Measurements from ENCODE around the gene EPHA2.

The EPHA2 gene

DNA sequence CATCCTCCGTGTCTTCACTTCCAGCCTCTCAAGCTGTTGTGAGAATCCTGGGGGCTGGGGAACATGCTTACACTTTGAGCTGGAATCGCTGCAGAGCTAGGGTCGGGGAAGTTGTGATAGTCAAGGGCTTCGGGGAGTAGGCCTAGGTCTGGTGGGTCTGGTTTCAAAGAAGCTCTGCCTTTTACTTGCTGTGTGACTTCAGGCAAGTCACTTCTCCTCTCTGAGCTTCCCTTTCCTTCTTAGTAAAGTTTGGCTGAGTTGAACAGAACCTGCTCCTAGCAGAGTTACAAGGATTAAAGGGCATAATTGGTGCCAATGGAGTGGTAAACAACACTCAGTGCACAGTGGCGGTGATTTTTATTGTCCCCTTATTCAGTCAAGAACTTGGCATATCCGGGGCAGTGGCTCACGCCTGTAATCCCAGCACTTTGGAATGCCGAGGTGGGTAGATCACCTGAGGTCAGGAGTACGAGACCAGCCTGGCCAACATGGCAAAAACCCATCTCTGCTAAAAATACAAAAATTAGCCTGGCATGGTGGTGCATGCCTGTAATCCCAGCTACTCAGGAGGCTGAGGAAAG lies 30.9 kb upstream of the EPHA2 start:
- no peak overlapping the region for H3K4me3 ChIP-seq
- H3K27ac ChIP-seq, result peak overlapping the region in 1 of 21 experiments; percentile 7

GRCh38 chr1:16184557-16185303 lies 28.9 kb upstream of the EPHA2 start:
- peak overlapping the region in 18 of 21 experiments; percentile 6 to 85 (median 64) for H3K27ac ChIP-seq
- no peak overlapping the region for H3K4me3 ChIP-seq

DNA sequence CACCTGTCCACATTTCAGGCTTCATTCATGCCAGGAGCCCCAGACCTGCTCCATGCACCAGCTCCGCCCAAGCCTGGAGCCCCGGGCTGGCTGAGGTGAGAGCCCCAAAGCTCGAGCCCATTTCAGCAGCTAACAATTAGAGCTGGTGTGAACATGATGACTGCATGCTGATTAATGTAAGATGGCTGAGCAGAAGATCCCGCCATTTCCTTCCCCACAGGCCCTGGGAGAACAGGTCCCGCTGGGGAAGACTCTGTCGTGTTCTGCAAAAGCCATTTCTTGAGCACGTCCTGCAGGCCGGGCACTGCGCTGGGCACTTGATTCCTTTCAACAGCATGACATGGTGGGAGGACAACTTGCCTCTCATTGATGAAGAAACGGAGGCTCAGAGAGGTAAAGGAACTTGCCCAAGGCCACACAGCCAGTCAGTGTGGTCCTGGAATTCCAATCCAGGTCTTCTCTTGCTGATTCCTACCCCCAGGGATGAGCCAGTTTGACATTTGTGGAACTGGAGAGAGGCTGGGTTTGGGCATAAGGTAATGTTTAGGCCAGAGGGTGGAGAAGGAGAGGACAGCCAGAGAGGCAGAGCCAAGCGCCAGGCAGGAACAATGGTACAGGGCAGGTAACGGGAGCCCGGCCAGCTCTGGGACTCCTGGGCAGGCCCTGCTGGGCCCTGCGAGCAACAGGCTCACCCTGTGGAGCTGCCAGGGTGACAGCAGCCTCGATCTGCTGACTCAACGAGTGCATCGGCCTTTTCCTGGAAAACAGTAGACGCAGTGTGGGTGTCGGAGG lies 28.1 kb upstream of the EPHA2 start:
- peak overlapping the region in 18 of 21 experiments; percentile 6 to 85 (median 64) for H3K27ac ChIP-seq
- no peak overlapping the region for H3K4me3 ChIP-seq

- H3K4me3 ChIP-seq, result no peak overlapping the region
- peak overlapping the region in 18 of 21 experiments; percentile 1 to 85 (median 64) for H3K27ac ChIP-seq
These were observed 27.3 kb upstream of the EPHA2 start for GRCh38 chr1:16183179-16183578.

GRCh38 chr1:16181887-16182719 lies 26.2 kb upstream of the EPHA2 start:
- Histone ChIP-seq H3K4me3 (no peak overlapping the region), H3K27ac (peak overlapping the region in 19 of 21 experiments; percentile 11 to 91 (median 71))

DNA sequence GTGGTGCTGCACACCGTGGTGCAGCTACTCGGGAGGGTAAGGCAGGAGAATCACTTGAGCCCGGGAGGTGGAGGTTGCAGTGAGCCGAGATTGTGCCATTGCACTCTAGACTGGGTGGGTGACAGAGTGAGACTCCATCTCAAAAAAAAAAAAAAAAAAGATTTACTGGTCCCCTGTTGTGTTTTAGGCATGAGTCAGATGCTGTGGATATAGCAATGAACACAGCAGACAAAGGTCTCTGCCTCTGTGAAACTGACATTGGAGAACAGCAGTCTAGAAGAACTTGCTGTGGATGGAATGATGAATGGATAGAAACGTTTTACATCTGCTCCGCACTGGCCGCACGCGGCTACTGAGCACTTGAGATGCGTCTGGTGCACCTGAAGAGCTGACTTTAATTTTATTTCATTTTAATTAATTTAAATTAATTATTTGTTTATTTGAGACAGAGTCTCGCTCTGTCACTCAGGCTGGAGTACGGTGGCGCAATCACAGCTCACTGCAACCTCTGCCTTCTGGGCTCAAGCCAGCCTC lies 24.5 kb upstream of the EPHA2 start:
- no peak overlapping the region for H3K4me3 ChIP-seq
- peak overlapping the region in 2 of 21 experiments; percentile 78 to 82 for H3K27ac ChIP-seq

- Histone ChIP-seq H3K27ac (peak overlapping the region in 3 of 21 experiments; percentile 24 to 31 (median 26)), H3K4me3 (no peak overlapping the region)
These were observed 23.0 kb upstream of the EPHA2 start for GRCh38 chr1:16178596-16179497.

DNA sequence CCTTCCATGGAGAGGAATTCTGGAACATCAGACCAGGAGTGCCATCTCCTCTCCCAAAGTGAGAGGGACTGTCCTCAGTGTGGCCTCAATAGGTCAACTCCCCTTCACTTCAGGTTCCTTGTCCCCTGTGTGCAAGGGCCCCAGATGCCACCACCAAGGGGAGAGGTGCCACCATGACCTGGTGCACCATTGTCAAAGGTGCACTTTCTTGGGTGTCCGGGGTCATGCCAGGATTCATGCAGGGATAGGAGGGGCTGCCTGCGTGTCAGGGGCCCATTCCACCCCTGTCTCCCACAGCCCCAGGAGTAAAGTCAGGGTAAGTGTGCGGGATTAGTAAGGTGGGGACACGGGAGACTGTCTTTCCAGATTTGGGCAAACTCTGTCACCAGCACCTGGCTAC lies 21.4 kb upstream of the EPHA2 start:
- H3K4me3 ChIP-seq, result no peak overlapping the region
- peak overlapping the region in 5 of 21 experiments; percentile 19 to 77 (median 73) for H3K27ac ChIP-seq

- no peak overlapping the region for H3K4me3 ChIP-seq
These were observed 20.8 kb upstream of the EPHA2 start for GRCh38 chr1:16176653-16177052.

DNA sequence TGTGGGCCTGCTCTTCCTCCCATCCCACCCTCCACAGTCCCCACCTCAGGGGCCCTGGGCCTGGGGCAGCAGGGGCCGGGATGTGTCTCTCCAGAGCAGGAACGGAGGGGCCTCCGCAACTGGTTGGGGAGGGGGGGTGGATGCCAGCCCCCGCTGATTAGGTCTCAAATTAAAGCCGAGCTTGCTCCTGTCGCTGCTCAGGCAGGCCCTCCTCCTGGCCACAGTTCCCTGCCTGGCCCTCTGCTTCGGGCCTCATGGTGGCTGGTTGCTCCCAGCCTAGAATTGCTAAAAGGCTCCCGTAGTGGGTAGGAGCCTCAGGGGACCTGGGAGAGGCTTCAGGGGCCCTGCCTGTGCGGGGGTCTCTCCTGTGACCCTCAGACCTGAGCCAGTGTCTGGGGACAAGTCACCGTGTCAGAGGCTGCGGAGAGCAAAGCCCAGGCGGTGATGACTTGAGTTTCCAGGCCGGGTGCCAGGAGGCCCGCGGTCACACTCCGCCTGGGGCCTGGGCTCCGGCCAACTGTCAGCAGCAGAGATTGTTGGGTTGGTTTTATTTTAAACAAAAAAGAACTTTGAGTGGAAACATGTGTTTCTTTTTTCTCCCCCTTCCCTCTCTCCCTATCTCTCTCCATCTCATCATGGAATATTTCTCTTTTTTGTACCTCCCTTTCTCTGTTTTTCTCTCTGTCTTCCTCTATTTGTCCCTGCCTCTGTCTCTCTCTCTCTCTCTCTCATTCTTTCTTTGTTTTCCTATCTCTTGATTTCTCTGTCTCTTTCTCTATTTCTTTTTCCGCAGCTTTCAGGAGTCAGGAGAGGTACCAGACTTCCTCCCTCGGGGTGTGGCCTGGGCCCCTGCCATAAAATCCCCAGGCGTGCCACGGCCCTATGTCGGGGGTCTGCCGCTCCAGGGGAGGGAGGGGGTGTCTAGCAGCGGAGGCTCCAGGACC lies 20.0 kb upstream of the EPHA2 start:
- Histone ChIP-seq H3K27ac (peak overlapping the region in 19 of 21 experiments; percentile 27 to 81 (median 65)), H3K4me3 (no peak overlapping the region)

More at GRCh38 chr1:16176653-16177052, 20.8 kb upstream of the EPHA2 start:
- H3K27ac ChIP-seq, result peak overlapping the region in 17 of 21 experiments; percentile 19 to 81 (median 61)

GRCh38 chr1:16174886-16175598 lies 19.2 kb upstream of the EPHA2 start:
- H3K27ac ChIP-seq, result peak overlapping the region in 17 of 21 experiments; percentile 27 to 77 (median 65)

DNA sequence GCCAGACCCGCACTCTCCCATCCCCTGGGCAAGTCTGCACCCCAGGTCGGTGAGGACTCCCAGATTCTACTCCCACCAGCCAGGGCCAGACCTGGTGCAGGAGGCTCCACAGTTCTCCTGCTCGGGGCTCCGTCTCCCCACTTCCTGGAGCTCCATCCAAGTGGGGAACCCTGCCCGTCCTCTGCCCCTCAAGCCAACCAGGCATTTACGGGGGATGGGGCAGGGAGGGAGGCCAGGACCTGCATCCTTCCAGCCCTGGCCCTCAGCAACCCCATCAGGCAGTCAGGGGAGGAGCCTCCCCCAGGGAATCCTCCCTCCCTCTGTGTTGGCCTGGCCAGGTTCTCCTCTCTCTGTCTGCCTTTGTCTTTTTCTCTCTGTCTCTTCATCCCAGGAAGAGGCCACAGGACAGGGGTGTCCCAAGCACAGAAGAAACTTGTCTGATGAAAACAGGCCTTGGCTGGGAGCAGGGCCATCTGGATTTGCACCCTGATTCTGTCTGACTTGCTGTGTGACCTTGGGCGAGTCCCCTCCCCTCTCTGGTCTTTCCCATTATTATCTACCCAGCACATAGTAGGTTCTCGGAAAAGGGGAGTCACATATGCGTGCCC lies 18.5 kb upstream of the EPHA2 start:
- Histone ChIP-seq H3K27ac (peak overlapping the region in 13 of 21 experiments; percentile 10 to 79 (median 73)), H3K4me3 (no peak overlapping the region)

More at GRCh38 chr1:16174886-16175598, 19.2 kb upstream of the EPHA2 start:
- H3K4me3 ChIP-seq, result no peak overlapping the region

DNA sequence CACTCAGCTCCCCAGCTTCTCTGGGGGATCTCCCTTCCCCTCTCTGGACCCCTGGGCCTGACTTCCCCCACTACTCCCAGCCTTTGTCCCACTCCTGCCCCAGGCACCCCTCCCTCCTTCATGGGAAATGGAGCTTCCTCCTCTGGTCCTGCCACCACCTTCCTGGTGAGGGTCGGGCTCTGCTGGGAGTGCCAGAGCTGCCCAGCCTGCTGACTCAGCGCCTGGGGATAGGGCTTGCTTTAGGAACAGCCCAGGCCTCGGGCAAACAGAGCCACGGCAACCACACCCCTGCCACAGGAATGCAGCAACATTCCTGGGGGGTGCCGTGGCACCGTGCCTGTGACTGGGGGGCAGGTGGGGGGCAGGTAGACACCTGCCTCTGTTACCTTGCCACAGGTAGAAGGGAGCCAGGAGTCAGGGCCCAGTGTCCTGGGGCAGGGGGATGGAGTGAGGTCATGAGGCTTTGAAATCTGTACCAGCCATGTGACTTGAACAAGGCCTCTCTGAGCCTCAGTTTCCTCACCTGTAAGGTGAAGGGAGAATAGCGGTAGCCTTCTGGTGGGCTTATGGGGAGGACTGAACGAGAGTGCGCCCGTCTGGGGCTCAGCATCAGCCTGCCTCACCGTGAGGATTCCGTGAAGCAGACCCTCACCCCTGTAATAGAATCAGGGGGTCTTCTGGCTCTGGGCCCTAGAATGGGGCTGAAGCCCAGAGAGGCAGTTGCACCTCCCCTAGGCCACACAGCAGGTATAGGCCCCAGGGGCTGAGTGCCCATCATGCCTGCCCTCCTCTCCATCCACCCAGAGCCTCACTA lies 17.8 kb upstream of the EPHA2 start:
- Histone ChIP-seq H3K4me3 (no peak overlapping the region), H3K27ac (peak overlapping the region in 20 of 21 experiments; percentile 2 to 79 (median 63))

DNA sequence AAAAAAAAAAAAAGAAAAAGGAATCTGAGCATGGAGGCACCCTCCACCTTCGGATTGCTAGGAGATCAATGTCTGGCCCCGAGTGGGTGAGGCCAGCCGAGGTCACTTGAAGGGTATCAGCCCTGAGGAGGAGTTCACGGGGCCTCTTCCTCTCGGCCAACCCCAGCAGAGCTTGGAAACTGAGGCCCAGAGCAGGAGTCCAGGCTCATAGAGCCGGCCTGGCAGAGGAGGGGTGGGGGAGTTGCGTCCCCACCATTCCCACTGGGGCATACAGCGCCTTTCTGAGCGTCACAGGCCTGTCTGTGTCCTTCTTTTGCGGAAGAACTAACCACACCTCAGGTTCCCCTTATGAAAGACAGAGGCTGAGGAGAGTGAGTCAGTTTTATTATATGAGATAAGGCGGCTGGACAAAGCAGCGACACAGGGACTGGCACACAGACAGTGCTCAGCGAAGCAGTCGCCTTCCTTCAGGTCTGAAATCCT lies 17.1 kb upstream of the EPHA2 start:
- no peak overlapping the region for H3K4me3 ChIP-seq
- H3K27ac ChIP-seq, result peak overlapping the region in 20 of 21 experiments; percentile 2 to 79 (median 63)

All from skin epidermis (tissue), 12 donors.